HCT116 (cell line): ENCODE data around the gene ZCCHC24. TPM values are rescaled to one million over a fixed set of nuclear protein-coding genes. Genes with fewer than 3 reads are reported as not detected.
A peak's percentile ranks its signal among the peaks of the same experiment; 100 is the strongest.

ENCODE experiments used
- ATAC-seq: fragments of 200-7000 bp; cut with Tn5 transposase; 2 replicates; pipeline ENCODE4 v1.9.1; 2020; ENCODE audit warnings: mild to moderate bottlenecking, moderate library complexity
- BruUV-seq: library from RNA; stranded (reverse); fragments of 400-500 nt; replicated peaks from 2 replicates; lab custom pipeline; 2021; lab: Mats Ljungman, UMichigan
- CTCF ChIA-PET: fragments of 300-600 bp; sonication (Branson Sonifier 250); formaldehyde crosslinking; loops from one replicate; lab custom pipeline; 2021; ENCODE audit warnings: antibody characterized with exemption; lab: Charles Lee
- POLR2A ChIA-PET: fragments of 300-600, 350-600 bp; sonication (Branson Sonifier 250); formaldehyde crosslinking; loops from one replicate; lab custom pipeline; 2021; ENCODE audit warnings: antibody characterized with exemption; lab: Charles Lee
- RAD21 ChIA-PET, 2 experiments: fragments of 300-600 bp; sonication (Branson Sonifier 250); formaldehyde crosslinking; loops; one replicate each; lab custom pipeline; 2023; ENCODE audit warnings: low total read pairs in 2 of 2; ENCODE audit not compliant: uncharacterized antibody in 2 of 2, unreplicated experiment in 2 of 2, low non-redundant PET in 1 of 2; lab: Charles Lee
- DNase-seq: peaks from one replicate; pipeline ENCODE4 v3.0.0-alpha.2; 2010; ENCODE audit warnings: low read depth, low spot score
- H2AFZ ChIP-seq: fragments of 200-600 bp; shearing (Covaris generic), sonication (generic); 2 replicates; pipeline ENCODE4 v1.6.1; 2017; ENCODE audit warnings: low read depth, mixed run types, mixed read lengths, antibody characterized with exemption, low read length; ENCODE audit not compliant: poor library complexity, severe bottlenecking
- H3K27ac ChIP-seq: 2 replicates; pipeline ENCODE4 v1.5.1; 2012; ENCODE audit warnings: low read depth, low read length
- H3K27me3 ChIP-seq: fragments of 200-600 bp; sonication (generic); 2 replicates; pipeline ENCODE4 v1.6.1; 2016; ENCODE audit warnings: mixed run types, low read length, mixed read lengths; ENCODE audit not compliant: insufficient read depth
- H3K36me3 ChIP-seq, 2 experiments: fragments of 200-500 bp in 1 of 2; fragments of 200-600 bp in 1 of 2; sonication (Bioruptor generic) in 1 of 2; sonication (generic) in 1 of 2; 2 replicates each; pipeline versions ENCODE4 v1.5.1 to v1.6.1; 2014 to 2016; ENCODE audit warnings: low read length in 2 of 2, inconsistent platforms in 1 of 2, mixed read lengths in 1 of 2, mixed run types in 1 of 2; ENCODE audit not compliant: insufficient read depth in 2 of 2, control insufficient read depth in 1 of 2
- H3K4me1 ChIP-seq, 2 experiments: fragments of 200-600 bp in 1 of 2; sonication (generic) in 1 of 2; 2 replicates each; pipeline versions ENCODE4 v1.5.1 to v1.6.1; 2012 to 2017; ENCODE audit warnings: low read length in 2 of 2, inconsistent platforms in 1 of 2, mild to moderate bottlenecking in 1 of 2, mixed read lengths in 1 of 2, mixed run types in 1 of 2, moderate library complexity in 1 of 2; ENCODE audit not compliant: insufficient read depth in 2 of 2, control insufficient read depth in 1 of 2
- H3K4me2 ChIP-seq: fragments of 200-600 bp; sonication (generic); 2 replicates; pipeline ENCODE4 v1.6.1; 2017; ENCODE audit warnings: mixed run types, low read length, mixed read lengths
- H3K4me3 ChIP-seq, 2 experiments: fragments of 200-600 bp in 1 of 2; sonication (generic) in 1 of 2; replicated peaks in 1 of 2; 2 replicates each; pipeline ENCODE4 v1.5.1; 2011 to 2016; ENCODE audit warnings: low read length in 2 of 2, control low read depth in 1 of 2, low read depth in 1 of 2, mild to moderate bottlenecking in 1 of 2, mixed read lengths in 1 of 2, mixed run types in 1 of 2
- H3K79me2 ChIP-seq: fragments of 200-600 bp; sonication (generic); 2 replicates; pipeline ENCODE4 v1.6.1; 2017; ENCODE audit warnings: mild to moderate bottlenecking, mixed run types, low read length, moderate library complexity, mixed read lengths; ENCODE audit not compliant: insufficient read depth
- H3K9ac ChIP-seq: fragments of 200-600 bp; sonication (generic); 2 replicates; pipeline ENCODE4 v1.6.1; 2016; ENCODE audit warnings: low read length, mixed read lengths
- H3K9me2 ChIP-seq: fragments of 200-600 bp; sonication (generic), shearing (Covaris generic); 2 replicates; pipeline ENCODE4 v1.6.1; 2017; ENCODE audit warnings: mixed run types, mild to moderate bottlenecking, moderate library complexity; ENCODE audit not compliant: insufficient read depth
- H3K9me3 ChIP-seq, 2 experiments: fragments of 200-500 bp in 1 of 2; fragments of 200-600 bp in 1 of 2; sonication (Bioruptor generic) in 1 of 2; sonication (generic) in 1 of 2; 2 replicates each; pipeline ENCODE4 v1.6.1; 2014 to 2017; ENCODE audit warnings: low read length in 2 of 2, mixed read lengths in 2 of 2, inconsistent platforms in 1 of 2, low read depth in 1 of 2, mild to moderate bottlenecking in 1 of 2, mixed run types in 1 of 2, moderate library complexity in 1 of 2; ENCODE audit not compliant: control insufficient read depth in 1 of 2, insufficient read depth in 1 of 2
- H4K20me1 ChIP-seq: fragments of 200-600 bp; sonication (generic), shearing (Covaris generic); 2 replicates; pipeline ENCODE4 v1.6.1; 2017; ENCODE audit warnings: mixed run types, mild to moderate bottlenecking, moderate library complexity; ENCODE audit not compliant: insufficient read depth
- RAD21 ChIP-seq: IDR thresholded peaks from 2 replicates; pipeline ENCODE4 v1.6.1; 2012; ENCODE audit warnings: low read depth, mild to moderate bottlenecking
- TCF7L2 ChIP-seq: IDR thresholded peaks from 2 replicates; pipeline ENCODE4 v1.7.0; 2011; ENCODE audit warnings: borderline replicate concordance, inconsistent platforms; ENCODE audit not compliant: insufficient read depth, insufficient read length; ENCODE audit errors: extremely low read depth
- YY1 ChIP-seq: IDR thresholded peaks from 2 replicates; pipeline ENCODE4 v1.6.1; 2011; ENCODE audit warnings: low read length, low read depth, moderate library complexity, mild to moderate bottlenecking; ENCODE audit not compliant: insufficient replicate concordance; ENCODE audit errors: extremely low read depth
- intact Hi-C: fragments of 100-400 bp; cut with micrococcal nuclease; formaldehyde crosslinking; loops from 2 replicates; pipeline ENCODE4 v1.10.0; 2022
- total RNA-seq: library from RNA; stranded (reverse); gene quantifications from one replicate; pipeline ENCODE4 v1.2.1, GENCODE V29; 2021; ENCODE audit not compliant: unreplicated experiment
- TF ChIP-seq, protein P1 (sequence below), 3 experiments: fragments of 200-600 bp in 1 of 3; sonication (generic) in 1 of 3; IDR thresholded peaks in 2 of 3; conservative IDR thresholded peaks in 1 of 3; 2 replicates each; pipeline ENCODE4 v1.5.1; 2012 to 2017; ENCODE audit warnings: low read depth in 2 of 3, low read length in 2 of 3, antibody characterized with exemption in 1 of 3, borderline replicate concordance in 1 of 3, control low read depth in 1 of 3, mild to moderate bottlenecking in 1 of 3, mixed read lengths in 1 of 3, mixed run types in 1 of 3, moderate library complexity in 1 of 3; ENCODE audit not compliant: insufficient read depth in 1 of 3

The ZCCHC24 gene
- total RNA-seq, 1 experiment from 2014 or later = 7.0 TPM

- RAD21 ChIA-PET = no interaction called here
- peaks cover 0 to 6% of the 10 kb centered on the region in 2 experiments; a peak in 1 of 4 replicates for H3K4me1 ChIP-seq
- POLR2A ChIA-PET = no interaction called here
- no TSS peak for BruUV-seq
- H3K4me3 ChIP-seq = no peak overlapping the region
- H3K27me3 ChIP-seq = no peaks in the 10 kb centered on the region
- no peaks in the 10 kb centered on the region for H3K79me2 ChIP-seq
- ATAC-seq (peak; percentile 91), DNase-seq (peak; percentile 8)
- no peaks in the 10 kb centered on the region for H3K36me3 ChIP-seq
- no peak overlapping the region for H3K9ac ChIP-seq
- CTCF ChIA-PET = interaction anchor here (0.6 to 2.2 kb wide), 4 partner anchors 26 to 87 kb away, joined by 3 to 12 read pairs (median 6); no protein-coding TSS in a partner anchor
- no peak overlapping the region for H3K27ac ChIP-seq
- no peaks in the 10 kb centered on the region for H3K9me2 ChIP-seq
- no peaks in the 10 kb centered on the region for H3K9me3 ChIP-seq
- intact Hi-C loops = loop anchor here (1.0 kb wide), 1 partner anchor 87 kb away; no protein-coding TSS in a partner anchor
- H2AFZ ChIP-seq = no peak overlapping the region
- H4K20me1 ChIP-seq = no peaks in the 10 kb centered on the region
- H3K4me2 ChIP-seq = no peak overlapping the region
- TF ChIP-seq YY1 (peak; percentile 50), RAD21 (peak; percentile 79), TCF7L2 (no peak)
- TF ChIP-seq, protein P1, sequence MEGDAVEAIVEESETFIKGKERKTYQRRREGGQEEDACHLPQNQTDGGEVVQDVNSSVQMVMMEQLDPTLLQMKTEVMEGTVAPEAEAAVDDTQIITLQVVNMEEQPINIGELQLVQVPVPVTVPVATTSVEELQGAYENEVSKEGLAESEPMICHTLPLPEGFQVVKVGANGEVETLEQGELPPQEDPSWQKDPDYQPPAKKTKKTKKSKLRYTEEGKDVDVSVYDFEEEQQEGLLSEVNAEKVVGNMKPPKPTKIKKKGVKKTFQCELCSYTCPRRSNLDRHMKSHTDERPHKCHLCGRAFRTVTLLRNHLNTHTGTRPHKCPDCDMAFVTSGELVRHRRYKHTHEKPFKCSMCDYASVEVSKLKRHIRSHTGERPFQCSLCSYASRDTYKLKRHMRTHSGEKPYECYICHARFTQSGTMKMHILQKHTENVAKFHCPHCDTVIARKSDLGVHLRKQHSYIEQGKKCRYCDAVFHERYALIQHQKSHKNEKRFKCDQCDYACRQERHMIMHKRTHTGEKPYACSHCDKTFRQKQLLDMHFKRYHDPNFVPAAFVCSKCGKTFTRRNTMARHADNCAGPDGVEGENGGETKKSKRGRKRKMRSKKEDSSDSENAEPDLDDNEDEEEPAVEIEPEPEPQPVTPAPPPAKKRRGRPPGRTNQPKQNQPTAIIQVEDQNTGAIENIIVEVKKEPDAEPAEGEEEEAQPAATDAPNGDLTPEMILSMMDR (IDR thresholded peaks at IDR 0.05 in 2 of 3, conservative IDR thresholded peaks at IDR 0.05 in 1 of 3; ENCODE audit: borderline replicate concordance in 1 of 3, insufficient read depth in 1 of 3, low read depth in 2 of 3, low read length in 2 of 3) = peak; percentile 80 to 95 (median 90)
These were observed 45.0 kb downstream of the ZCCHC24 start for GRCh38 chr10:79400146-79401004.
